HepG2 (cell line): ENCODE measurements around the gene GATM. TPM values are rescaled to one million over a fixed set of nuclear protein-coding genes. Genes with fewer than 3 reads are reported as not detected.

ENCODE experiments used
- CCDC6 ChIP-seq: sonication (generic); formaldehyde crosslinking; IDR thresholded peaks from 2 replicates; pipeline ENCODE4 v1.8.1; 2022; ENCODE audit warnings: mild to moderate bottlenecking, missing genetic modification reagents, moderate library complexity
- ELF4 ChIP-seq: sonication (generic); formaldehyde crosslinking; IDR thresholded peaks from 2 replicates; pipeline ENCODE4 v1.5.0; 2020; ENCODE audit warnings: missing genetic modification reagents, mild to moderate bottlenecking, moderate library complexity, borderline replicate concordance
- GATAD2A ChIP-seq: IDR thresholded peaks from 2 replicates; pipeline ENCODE4 v1.6.1; 2016
- GZF1 ChIP-seq: sonication (generic); formaldehyde crosslinking; IDR thresholded peaks from 2 replicates; pipeline ENCODE4 v1.5.1; 2020; ENCODE audit warnings: mild to moderate bottlenecking, missing genetic modification reagents
- ISX ChIP-seq: sonication (generic); formaldehyde crosslinking; conservative IDR thresholded peaks from 2 replicates; pipeline ENCODE4 v1.5.0; 2020; ENCODE audit warnings: missing genetic modification reagents
- KDM2A ChIP-seq: sonication (generic); formaldehyde crosslinking; IDR thresholded peaks from 2 replicates; pipeline ENCODE4 v1.4.0; 2020; ENCODE audit warnings: low read depth, missing genetic modification reagents, borderline replicate concordance
- MIER3 ChIP-seq: IDR thresholded peaks from 2 replicates; pipeline ENCODE4 v1.6.1; 2016; ENCODE audit warnings: missing compliant biosample characterization, borderline replicate concordance
- MLLT10 ChIP-seq: sonication (generic); formaldehyde crosslinking; IDR thresholded peaks from 2 replicates; pipeline ENCODE4 v1.4.0; 2020; ENCODE audit warnings: missing genetic modification reagents
- NR3C1 ChIP-seq: sonication (generic); formaldehyde crosslinking; IDR thresholded peaks from 2 replicates; pipeline ENCODE4 v1.4.0; 2020; ENCODE audit warnings: missing genetic modification reagents
- PHF21A ChIP-seq: sonication (generic); formaldehyde crosslinking; IDR thresholded peaks from 2 replicates; pipeline ENCODE4 v1.5.0; 2020; ENCODE audit warnings: mild to moderate bottlenecking, missing genetic modification reagents
- PPARG ChIP-seq: conservative IDR thresholded peaks from 2 replicates; pipeline ENCODE4 v1.6.1; 2016; ENCODE audit warnings: missing biosample characterization, missing genetic modification reagents
- PRPF4 ChIP-seq: fragments of 200-400 bp; formaldehyde crosslinking; IDR thresholded peaks from 2 replicates; pipeline ENCODE4 v1.6.1; 2016; ENCODE audit warnings: low read length, low read depth; ENCODE audit not compliant: poor library complexity, severe bottlenecking
- SMARCC2 ChIP-seq: fragments of 450-650 bp; IDR thresholded peaks from 2 replicates; pipeline ENCODE4 v1.6.1; 2017; ENCODE audit warnings: antibody characterized with exemption, mild to moderate bottlenecking
- SMARCE1 ChIP-seq: fragments of 450-650 bp; IDR thresholded peaks from 2 replicates; pipeline ENCODE4 v1.6.1; 2017; ENCODE audit warnings: borderline replicate concordance
- THAP11 ChIP-seq: IDR thresholded peaks from 2 replicates; pipeline ENCODE4 v1.6.1; 2016; ENCODE audit warnings: missing biosample characterization, missing genetic modification reagents
- ZBTB42 ChIP-seq: sonication (generic); formaldehyde crosslinking; IDR thresholded peaks from 2 replicates; pipeline ENCODE4 v1.5.0; 2020; ENCODE audit warnings: mild to moderate bottlenecking, missing genetic modification reagents
- ZHX1 ChIP-seq: sonication (generic); formaldehyde crosslinking; IDR thresholded peaks from 2 replicates; pipeline ENCODE4 v1.8.1; 2022; ENCODE audit warnings: low read depth, mild to moderate bottlenecking, missing genetic modification reagents
- ZNF138 ChIP-seq: sonication (generic); formaldehyde crosslinking; IDR thresholded peaks from 2 replicates; pipeline ENCODE4 v1.5.0; 2020; ENCODE audit warnings: mild to moderate bottlenecking, low read depth, missing genetic modification reagents
- ZNF260 ChIP-seq: sonication (generic); formaldehyde crosslinking; IDR thresholded peaks from 2 replicates; pipeline ENCODE4 v1.4.0; 2020; ENCODE audit warnings: missing genetic modification reagents, low read depth, mild to moderate bottlenecking, borderline replicate concordance
- ZNF335 ChIP-seq: sonication (generic); formaldehyde crosslinking; IDR thresholded peaks from 2 replicates; pipeline ENCODE4 v1.4.0; 2020; ENCODE audit warnings: missing genetic modification reagents
- ZNF350 ChIP-seq: sonication (generic); formaldehyde crosslinking; IDR thresholded peaks from 2 replicates; pipeline ENCODE4 v1.4.0; 2020; ENCODE audit warnings: mild to moderate bottlenecking, low read depth, missing genetic modification reagents, borderline replicate concordance
- ZNF44 ChIP-seq: sonication (generic); formaldehyde crosslinking; IDR thresholded peaks from 2 replicates; pipeline ENCODE4 v1.5.1; 2020; ENCODE audit warnings: mild to moderate bottlenecking, missing genetic modification reagents
- ZNF629 ChIP-seq: sonication (generic); formaldehyde crosslinking; conservative IDR thresholded peaks from 2 replicates; pipeline ENCODE4 v1.5.0; 2020; ENCODE audit warnings: missing genetic modification reagents
- ZNF644 ChIP-seq: IDR thresholded peaks from 2 replicates; pipeline ENCODE4 v1.6.1; 2016; ENCODE audit warnings: low read depth
- ZNF790 ChIP-seq: sonication (generic); formaldehyde crosslinking; IDR thresholded peaks from 2 replicates; pipeline ENCODE4 v1.8.0; 2022; ENCODE audit warnings: missing genetic modification reagents, mild to moderate bottlenecking, borderline replicate concordance
- polyA plus RNA-seq, 8 experiments: library from polyadenylated mRNA; depleted of rRNA in 3 of 8; stranded (reverse) in 7 of 8; unstranded in 1 of 8; fragments of >200 nt; fragmentation: Illumina TruSeq in 4 of 8; extraction: Trizol in 4 of 8; gene quantifications; 2 replicates each; pipeline versions ENCODE4 v1.2.1 to v1.2.3, GENCODE V29; 2011 to 2016; ENCODE audit warnings: low read depth in 4 of 8, missing spikeins in 1 of 8, mixed read lengths in 1 of 8; ENCODE audit not compliant: insufficient read depth in 1 of 8
- total RNA-seq, 5 experiments: library from RNA; depleted of rRNA; stranded (reverse); fragments of >200 nt; fragmentation: Illumina TruSeq; extraction: Trizol; gene quantifications; 2 replicates each; pipeline ENCODE4 v1.2.3, GENCODE V29; 2016; ENCODE audit warnings: low read depth in 1 of 5
- TF ChIP-seq, protein P1 (sequence below): IDR thresholded peaks from 2 replicates; pipeline ENCODE4 v1.6.1; 2016; ENCODE audit warnings: missing compliant biosample characterization, missing genetic modification reagents, borderline replicate concordance

GATM gene
- total and polyA plus RNA-seq, 2 of the 13 experiments (the other 11 are each of a cell fraction or from before 2014, with no cell fraction given), result 2.1 to 16.8 TPM

DNA sequence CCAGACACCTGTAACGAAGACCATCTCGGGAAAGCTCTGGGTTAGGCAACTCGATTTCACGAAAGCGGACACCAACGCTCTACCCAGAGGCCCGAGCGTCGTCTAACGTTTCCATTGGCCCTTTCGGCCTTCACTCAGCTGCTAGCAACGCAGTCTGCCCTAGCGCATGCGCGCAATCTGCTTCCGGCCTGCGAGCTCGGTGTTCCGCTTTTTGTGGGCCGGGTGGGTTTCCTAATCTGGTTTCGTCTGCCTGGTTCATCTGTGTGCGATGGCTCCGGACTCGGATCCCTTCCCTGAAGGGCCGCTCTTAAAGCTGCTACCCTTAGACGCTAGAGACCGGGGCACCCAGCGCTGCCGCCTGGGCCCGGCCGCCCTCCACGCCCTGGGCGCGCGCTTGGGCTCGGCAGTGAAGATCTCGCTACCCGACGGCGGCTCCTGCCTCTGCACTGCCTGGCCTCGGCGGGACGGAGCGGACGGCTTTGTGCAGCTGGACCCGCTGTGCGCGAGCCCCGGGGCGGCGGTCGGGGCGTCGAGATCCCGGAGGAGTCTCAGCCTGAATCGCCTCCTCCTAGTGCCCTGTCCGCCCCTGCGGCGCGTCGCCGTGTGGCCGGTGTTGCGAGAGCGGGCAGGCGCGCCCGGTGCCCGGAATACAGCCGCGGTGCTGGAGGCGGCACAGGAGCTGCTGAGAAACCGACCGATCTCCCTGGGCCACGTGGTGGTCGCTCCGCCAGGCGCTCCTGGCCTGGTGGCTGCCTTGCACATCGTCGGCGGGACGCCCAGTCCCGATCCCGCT lies 24.0 kb upstream of the GATM start (continued):
- TF ChIP-seq ZHX1 (CRISPR knock-in tag) (no peak), ELF4 (CRISPR knock-in tag) (peak; percentile 64; the same call in 1 of the 2 replicates), ZNF629 (CRISPR knock-in tag) (peak; percentile 26; the same call in 1 of the 2 replicates), ZNF260 (CRISPR knock-in tag) (no peak), ZNF44 (CRISPR knock-in tag) (no peak), PRPF4 (no peak), SMARCC2 (no peak), MIER3 (CRISPR knock-in tag) (peak; percentile 83), THAP11 (CRISPR knock-in tag) (peak; percentile 92), NR3C1 (no peak), CCDC6 (peak; percentile 19), ISX (CRISPR knock-in tag) (no peak), GATAD2A (CRISPR knock-in tag) (peak; percentile 78), SMARCE1 (no peak), KDM2A (CRISPR knock-in tag) (peak; percentile 74; the same call in 1 of the 2 replicates), ZNF790 (no peak; the same call in 1 of the 2 replicates), PHF21A (CRISPR knock-in tag) (no peak), ZNF138 (peak; percentile 90; the same call in 1 of the 2 replicates), ZNF350 (peak; percentile 56; the same call in 1 of the 2 replicates), PPARG (CRISPR knock-in tag) (peak; percentile 55; the same call in 1 of the 2 replicates), GZF1 (CRISPR knock-in tag) (peak; percentile 52; the same call in 1 of the 2 replicates), ZNF335 (0 out of 2 replicates have a peak, but pooled peaks have one; percentile 46), MLLT10 (0 out of 2 replicates have a peak, but pooled peaks have one; percentile 57), ZBTB42 (CRISPR knock-in tag) (no peak), ZNF644 (peak; percentile 51; the same call in 1 of the 2 replicates)
- TF ChIP-seq, protein P1, sequence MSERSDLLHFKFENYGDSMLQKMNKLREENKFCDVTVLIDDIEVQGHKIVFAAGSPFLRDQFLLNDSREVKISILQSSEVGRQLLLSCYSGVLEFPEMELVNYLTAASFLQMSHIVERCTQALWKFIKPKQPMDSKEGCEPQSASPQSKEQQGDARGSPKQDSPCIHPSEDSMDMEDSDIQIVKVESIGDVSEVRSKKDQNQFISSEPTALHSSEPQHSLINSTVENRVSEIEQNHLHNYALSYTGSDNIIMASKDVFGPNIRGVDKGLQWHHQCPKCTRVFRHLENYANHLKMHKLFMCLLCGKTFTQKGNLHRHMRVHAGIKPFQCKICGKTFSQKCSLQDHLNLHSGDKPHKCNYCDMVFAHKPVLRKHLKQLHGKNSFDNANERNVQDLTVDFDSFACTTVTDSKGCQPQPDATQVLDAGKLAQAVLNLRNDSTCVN (CRISPR knock-in tag), result peak; percentile 57; the same call in 1 of the 2 replicates
